AG10803 (cell line): ENCODE results near the gene DOCK1.
A peak's percentile ranks its signal among the peaks of the same experiment; 100 is the strongest.

Experiments
- DNase-seq: peaks from one replicate; pipeline ENCODE4 v3.0.0; 2010; ENCODE audit warnings: low read depth
- H3K4me3 ChIP-seq: 2 replicates; pipeline ENCODE4 v1.5.1; 2011; ENCODE audit warnings: mild to moderate bottlenecking, low read length, control low read depth
- TF ChIP-seq, protein P1 (sequence below): conservative IDR thresholded peaks from 2 replicates; pipeline ENCODE4 v1.5.1; 2011; ENCODE audit warnings: mild to moderate bottlenecking, low read length, control low read depth, inconsistent platforms

The DOCK1 gene

DNA sequence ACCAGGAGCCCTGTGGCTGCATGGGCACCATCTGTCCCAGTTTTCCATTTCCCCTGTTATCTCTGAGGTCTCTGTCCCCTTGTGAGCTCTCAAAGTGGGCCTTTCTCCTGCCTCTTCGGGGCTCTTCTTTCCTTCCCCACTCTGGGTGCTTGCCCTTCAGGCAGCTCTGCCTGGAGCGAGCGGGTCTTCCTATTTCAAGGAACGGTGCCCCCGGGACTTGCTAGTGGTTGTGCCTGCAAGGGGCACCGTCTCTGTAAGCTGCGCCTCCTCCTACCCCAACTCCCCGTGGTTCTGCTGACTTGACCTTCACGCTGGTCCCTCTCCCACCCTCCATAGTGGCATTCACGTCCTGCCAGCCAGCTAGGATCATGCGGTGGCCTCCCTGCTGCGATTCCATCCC is 110.1 kb downstream of the DOCK1 start:
- no peak for DNase-seq
- H3K4me3 ChIP-seq = no peak overlapping the region
- TF ChIP-seq, protein P1, sequence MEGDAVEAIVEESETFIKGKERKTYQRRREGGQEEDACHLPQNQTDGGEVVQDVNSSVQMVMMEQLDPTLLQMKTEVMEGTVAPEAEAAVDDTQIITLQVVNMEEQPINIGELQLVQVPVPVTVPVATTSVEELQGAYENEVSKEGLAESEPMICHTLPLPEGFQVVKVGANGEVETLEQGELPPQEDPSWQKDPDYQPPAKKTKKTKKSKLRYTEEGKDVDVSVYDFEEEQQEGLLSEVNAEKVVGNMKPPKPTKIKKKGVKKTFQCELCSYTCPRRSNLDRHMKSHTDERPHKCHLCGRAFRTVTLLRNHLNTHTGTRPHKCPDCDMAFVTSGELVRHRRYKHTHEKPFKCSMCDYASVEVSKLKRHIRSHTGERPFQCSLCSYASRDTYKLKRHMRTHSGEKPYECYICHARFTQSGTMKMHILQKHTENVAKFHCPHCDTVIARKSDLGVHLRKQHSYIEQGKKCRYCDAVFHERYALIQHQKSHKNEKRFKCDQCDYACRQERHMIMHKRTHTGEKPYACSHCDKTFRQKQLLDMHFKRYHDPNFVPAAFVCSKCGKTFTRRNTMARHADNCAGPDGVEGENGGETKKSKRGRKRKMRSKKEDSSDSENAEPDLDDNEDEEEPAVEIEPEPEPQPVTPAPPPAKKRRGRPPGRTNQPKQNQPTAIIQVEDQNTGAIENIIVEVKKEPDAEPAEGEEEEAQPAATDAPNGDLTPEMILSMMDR = no peak

DNA sequence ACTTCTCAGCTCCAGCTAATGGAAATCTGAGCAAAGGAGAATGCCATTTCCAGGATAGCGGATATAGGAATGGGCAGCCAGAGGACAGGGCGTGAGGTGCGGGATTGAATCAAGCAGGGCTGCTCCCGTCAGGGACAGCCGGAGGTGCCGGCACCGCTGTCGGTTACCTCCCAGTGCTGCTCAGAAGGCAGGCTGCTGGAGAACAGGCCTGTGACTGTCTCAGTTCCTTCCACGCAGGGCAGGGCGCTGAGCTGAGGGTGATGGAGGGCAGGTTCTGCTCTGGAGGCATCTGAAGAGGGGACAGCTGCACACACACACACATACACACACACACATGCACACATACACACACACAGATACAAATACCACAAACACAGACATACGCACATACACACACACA is 111.1 kb downstream of the DOCK1 start:
- TF ChIP-seq, protein P1 = no peak
- no peak overlapping the region for H3K4me3 ChIP-seq
- DNase-seq = no peak

DNA sequence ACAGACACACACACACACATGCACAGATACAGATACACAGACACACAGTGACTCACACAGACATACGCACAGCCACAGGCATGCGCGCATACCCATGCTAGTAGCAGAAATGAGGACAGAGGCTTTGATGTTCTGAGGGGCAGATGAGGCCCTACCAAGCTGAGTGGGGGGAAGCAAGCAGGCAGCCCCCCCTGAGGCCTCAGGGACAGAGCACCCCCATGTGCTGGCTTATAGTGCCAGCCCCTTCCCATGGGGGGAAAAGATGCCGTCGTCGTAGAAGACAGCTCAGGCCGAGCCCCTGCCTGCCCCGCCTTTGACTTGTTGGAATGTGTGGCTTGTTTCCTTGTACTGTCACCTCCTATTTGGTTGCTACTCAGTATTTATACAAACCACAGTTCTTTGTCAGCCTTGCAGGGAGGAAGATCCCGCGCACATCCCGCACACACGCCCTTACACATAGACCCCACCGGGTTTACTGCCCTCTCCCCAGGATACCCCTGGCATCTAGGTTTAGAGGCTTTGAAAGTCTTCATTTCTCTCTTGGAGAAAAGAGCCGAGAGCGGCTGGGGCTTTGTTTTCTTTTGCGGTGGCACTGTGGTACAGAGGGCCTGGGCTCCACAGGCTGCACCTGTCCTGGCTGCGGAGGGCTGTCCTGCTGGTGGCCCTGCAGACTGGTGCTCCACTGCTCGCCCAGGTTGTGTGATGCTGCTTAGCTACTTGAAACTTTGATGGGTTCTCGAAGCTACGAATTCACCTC is 112.5 kb downstream of the DOCK1 start:
- DNase-seq = peak; percentile 7
- TF ChIP-seq, protein P1 = no peak
- no peak overlapping the region for H3K4me3 ChIP-seq

DNA sequence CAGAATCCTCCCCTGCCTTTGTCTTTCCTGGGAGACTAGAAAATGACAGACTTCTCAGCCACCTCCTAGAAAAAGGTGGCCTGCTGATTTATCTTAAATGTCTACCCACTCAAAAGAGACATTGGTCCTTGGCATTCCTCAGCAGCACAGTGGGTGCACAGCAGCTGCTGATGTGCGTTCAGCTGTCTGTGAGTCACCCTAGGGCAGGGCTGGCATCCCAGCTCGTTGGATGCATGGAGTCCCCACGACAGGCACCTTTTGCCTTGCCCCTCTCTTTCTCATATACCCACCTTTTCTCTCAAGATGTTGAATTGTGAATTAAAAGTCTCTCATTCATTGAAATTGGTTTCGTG is 113.0 kb downstream of the DOCK1 start:
- no peak overlapping the region for H3K4me3 ChIP-seq
- TF ChIP-seq, protein P1 = no peak
- no peak for DNase-seq

DNA sequence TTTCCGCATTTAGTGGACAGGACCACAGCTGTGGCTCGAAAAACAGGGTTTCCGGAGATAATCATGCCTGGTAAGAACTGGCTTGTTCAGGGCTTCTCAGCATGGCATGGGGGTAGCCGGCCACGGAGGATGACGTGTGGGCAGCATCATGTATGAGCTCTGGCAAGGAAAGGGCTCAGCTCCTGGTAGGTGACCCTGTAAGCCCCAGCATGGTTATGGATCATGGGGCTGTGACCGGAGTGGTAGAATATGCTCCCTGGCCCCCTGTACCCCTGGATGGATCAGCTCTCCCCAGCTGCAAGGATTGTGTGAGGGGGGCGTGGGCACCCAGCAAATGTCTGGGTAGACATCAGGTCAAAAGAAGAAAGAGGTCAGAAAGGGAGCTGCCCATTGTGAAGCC is 113.5 kb downstream of the DOCK1 start:
- H3K4me3 ChIP-seq = no peak overlapping the region
- DNase-seq = no peak
- TF ChIP-seq, protein P1 = no peak

DNA sequence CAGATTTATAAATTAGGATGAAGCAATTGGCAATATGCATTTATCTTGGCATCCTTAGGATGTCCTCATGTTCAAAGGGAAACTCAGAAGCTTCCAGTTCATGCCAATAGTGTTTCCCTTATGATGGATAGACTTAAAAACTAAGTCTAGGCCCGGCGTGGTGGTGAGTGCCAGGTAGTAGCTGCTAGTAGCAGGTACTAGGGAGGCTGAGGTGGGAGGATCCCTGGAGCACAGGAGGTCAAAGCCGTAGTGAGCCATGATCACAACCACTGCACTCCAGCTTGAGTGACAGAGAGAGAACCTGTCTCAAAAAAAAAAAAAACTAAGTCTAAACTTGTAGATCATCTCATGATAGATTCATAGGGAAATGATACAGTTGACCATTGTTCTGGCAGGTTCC is 115.0 kb downstream of the DOCK1 start:
- no peak for DNase-seq
- TF ChIP-seq, protein P1 = no peak
- no peak overlapping the region for H3K4me3 ChIP-seq

DNA sequence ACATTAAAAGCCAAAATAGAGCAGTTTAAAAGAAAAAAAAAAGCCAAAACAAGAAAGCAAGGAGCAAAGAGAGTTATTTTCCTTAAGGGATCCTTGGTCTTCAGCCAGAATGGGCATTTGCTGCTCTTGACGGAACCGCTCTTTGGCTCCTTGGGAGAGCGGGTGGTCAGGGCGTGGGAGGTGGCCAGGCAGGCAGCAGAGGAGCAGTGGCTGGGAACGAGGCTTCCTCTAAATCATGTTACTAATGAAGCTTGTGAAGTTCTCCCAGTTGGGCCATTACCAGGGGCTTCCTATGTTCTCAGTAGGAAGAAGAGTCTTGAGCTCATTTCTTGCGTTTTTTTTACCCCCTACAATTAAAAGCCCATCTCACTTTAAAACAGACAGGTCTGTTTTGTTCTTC is 116.6 kb downstream of the DOCK1 start:
- no peak overlapping the region for H3K4me3 ChIP-seq
- TF ChIP-seq, protein P1 = no peak
- DNase-seq = no peak
